ENCODE results near the gene CRYBA1.

CRYBA1 gene

DNA sequence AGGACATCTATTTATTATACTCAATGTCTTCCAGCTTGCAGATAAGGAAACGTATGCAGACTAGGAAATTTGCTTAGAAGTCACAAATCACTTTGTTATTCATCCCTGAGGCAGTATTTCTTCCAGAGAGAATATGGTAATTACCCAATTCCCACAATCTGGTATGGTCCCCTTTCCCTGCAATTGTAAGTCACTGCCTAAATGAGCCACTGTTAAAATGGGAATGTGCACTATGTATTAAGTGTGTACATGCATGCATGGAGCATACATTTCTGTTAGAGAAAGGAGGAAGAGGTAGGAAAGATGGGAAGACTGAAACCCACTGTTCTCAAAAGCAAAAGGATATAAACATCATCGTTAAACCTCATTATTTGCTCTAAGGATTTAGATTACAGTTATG, 37.3 kb downstream of the CRYBA1 start:
- DNase-seq = no peak

DNA sequence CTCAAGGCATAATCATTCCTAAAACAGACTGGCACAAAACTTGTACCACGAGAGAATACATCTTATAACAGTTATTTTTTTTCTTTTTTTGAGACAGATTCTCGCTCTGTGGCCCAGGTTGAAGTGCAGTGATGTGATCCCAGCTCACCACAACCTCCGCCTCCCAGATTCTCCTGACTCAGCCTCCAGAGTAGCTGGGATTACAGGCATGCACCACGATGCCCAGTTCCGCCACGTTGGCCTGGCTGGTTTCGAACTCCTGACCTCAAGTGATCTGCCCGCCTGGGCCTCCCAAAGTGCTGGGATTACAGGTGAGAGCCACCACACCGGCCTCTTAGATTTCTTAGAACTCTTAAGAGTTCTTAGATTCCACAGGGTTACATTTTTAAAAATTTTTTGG, 43.2 kb downstream of the CRYBA1 start:
- DNase-seq = no peak

DNA sequence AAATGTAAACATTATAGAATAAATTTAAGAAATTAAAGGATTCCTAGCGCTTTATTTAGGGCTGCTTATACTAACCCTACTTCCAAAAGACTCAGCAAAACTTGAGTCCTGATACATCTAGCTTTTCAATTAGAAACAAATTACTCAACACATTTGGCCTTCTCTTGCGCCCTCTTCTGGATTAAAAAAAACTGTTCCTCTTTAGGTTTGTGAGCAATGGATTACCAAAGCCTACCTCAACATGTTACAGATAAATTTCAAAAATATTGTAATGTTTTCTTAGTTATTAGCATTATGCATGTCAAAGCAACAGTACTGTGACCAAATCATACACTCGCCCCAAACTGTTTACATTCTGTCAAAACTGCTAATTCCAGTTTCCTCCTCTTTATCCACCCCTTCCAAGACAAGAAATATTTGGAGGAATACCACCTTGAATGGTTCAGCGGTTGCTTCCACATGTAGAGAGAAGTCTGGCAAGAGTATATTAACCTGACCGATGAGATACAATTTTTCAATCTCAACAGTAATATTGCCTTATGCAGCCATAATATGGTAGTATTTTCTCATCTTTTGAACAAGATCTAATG, 44.6 kb downstream of the CRYBA1 start:
- DNase-seq = no peak

DNA sequence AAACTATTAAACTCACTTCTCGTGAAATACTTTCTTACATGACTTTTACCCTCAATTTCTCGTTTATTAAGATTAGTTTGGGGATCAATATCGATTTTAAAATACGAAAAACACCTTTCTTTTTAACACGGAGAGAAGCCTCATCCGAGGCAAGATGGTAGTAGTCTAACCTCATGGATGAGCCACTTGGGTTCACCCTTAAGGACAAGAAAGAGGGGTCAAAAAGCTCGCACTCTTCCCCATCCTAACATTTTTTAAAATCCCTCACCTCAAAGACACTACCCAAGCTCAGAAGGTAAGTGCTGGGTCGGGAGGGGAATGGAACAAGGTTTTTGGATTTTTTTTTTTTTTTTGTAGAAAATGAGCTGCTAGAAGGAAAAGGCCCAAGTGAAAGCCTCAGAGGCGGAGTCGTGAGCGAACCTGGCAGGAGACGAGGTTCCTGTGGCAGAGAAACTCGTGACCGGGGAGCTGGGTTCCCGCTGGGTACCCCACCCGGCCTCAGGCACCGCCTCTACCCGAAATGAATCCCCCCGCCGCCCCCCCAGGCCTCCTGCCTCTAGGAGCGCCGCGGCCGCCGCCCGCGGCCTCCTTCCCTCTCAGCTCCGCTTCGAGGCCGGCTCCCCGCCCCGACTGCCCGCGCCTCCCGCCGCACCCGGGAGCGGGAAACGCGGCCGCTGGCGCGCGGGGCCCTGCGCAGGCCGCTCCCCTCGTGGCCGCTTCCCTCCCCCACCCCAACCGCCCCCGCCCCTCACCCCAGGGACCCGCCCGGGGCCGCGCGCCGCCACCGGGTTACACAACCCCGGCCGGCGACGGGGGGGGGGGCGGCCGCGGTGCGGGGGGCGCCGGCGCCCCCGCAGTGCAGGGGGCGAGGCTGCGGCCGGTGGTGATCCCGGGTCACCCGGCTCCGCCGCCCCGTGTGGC, 45.7 kb downstream of the CRYBA1 start:
- DNase-seq = peak; percentile 15 to 53 (median 33)

DNA sequence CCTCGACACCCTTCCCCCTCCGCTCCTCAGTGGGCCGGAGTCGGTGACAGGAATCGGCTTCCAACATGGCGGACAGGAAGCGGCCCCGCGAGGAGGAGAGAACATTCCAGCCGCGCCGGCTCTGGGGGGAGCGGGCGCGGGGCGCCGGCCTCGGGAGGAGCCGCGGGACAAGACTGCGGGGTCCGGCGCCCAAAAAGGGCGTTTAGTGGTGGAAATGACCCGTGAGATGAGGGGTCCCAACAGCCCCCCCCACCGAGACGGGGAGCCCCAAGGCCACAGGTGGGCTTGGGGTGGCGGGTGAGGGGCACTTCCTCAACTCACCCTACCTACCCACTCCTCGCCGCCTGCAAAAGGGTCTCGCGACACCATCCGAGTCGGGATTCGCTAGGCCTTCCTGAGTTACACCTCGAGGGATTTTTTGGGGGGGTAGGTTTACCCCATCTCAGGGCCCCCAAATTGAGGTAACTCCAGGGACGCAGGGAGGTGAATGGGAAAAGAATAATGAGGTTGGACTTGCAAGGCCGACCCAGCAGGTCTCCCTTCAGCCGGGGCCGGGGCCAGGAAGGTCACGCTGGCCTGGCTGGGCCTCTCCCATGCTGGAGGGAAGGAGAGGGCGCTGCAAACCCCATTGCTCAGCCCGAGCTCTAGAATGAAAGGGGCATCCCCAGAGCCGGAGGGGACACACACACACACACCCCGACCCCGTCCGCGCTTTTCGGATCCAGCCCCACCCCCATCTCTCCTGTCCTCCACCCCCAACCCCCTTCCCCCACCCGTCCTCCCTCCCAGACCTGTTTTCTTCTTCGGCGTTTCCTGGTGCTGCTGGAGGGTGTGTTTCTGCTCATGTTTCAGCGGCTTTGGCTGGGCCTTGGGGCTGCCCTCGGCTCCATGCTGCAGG, 46.6 kb downstream of the CRYBA1 start:
- peak; percentile 37 to 65 (median 53) for DNase-seq

DNA sequence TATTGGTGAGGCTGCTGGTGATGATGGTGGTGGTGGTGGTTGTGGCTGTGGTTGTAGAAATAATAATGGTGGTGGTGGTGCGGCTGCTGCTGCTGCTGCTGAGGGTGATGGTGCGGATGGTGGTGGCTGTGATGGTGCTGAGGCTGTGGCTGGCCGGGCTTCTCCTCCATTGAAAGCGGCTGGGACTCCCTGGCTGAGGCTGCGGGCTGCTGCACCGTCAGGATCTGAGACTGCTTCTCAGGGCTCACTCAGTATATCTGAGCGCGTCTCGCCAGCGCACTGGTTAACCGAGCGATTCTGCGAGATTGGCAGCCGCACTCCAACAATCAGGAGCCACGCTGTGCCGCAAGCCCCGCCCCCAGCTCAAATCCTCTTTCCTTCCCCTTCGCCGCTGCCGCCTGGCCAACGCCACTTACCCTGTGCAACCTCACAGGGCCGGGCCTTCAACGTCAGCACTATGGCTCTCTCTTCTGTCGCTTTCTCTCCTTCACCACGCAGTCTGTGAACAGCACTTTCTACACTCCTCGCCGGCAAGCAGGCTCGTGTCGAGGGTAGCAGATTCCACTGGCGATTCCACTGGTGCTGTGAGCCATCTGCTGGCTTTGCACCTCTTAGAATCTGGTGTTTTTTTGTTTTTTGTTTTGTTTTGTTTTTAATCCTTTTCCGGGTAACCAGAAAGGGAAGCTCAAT, 47.4 kb downstream of the CRYBA1 start, which contains the start of gene NUFIP2:
TSS of gene NUFIP2 (minus strand) at position 259 of the 690 bp plus-strand sequence. CDS start at position 170, 89 bp downstream.
- peak; percentile 90 to 96 (median 94) for DNase-seq

DNA sequence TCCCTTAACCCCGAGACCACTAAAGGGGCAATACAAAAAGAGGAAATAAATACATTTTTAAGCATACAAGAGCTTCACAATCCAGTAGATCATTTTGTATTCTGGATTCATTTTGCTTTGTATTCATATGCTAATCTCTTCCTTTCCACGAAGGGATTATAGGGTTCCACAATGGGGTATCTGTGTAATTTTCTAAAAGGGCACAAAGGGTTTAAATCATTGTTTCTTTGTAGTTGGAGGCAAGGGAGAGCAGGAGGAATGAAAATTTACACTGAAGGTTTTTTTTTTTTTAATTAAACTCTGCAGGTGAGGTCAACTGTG, 47.9 kb downstream of the CRYBA1 start:
- no peak for DNase-seq

DNA sequence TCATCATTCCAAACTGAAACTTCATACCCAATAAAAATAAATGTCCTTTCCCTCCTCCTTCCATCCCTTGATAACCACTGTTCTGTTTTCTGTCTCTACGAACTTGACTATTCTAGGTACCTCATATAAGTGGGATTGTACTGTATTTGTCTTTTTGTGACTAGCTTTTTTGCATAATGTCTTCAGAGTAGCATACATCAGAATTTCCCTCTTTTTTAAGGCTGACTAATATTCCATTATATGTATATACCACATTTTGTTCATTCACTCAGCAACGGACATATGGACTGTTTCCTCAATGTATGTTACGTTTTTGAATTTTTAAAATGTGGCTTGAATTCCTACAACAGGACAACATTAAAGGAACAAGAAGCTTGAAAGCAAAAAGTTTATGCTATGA, 48.8 kb downstream of the CRYBA1 start:
- no peak for DNase-seq

DNA sequence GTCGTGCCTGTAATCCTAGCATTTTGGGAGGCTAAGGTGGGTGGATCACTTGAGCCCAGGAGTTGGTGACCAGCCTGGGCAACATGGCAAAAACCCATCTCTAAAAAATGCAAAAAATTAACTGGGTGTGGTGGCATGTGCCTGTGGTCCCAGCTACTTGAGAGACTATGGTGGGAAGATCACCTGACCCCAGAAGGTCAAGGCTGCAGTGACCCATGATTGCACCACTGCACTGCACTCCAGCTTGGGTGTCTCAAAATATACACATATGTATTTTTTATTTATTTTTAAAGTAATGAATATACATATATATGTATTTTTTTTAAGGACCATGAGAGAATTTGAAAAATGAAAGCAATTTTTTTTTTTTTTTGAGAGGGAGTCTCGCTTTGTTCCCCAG, 52.4 kb downstream of the CRYBA1 start:
- no peak for DNase-seq

DNA sequence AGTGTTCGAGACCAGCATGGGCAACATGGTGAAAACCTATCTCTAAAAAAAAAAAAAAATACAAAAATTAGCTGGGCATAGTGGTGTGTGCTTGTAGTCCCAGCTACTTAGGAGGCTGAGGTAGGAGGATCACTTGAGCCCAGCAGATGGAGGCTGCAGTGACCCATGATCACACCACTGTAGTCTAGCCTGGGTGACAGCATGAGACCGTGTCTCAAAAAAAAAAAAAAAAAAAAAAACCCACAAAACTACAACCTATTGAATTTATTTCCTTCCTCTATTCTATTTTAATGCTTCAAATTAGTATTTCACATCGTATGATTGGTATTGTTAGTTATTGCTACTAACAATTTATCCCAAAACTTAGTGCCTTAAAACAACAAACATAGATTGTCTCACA, 56.7 kb downstream of the CRYBA1 start:
- DNase-seq = no peak
